ENCODE measurements around the gene SDK1.
A peak's percentile ranks its signal among the peaks of the same experiment; 100 is the strongest.
"Not testable (repeated sequence)": the region's sequence is repeated elsewhere in the genome, so short reads cannot be mapped to it uniquely, and the experiment has no call there.

SDK1 gene

GRCh38 chr7:4255336-4255735 lies 954.3 kb downstream of the SDK1 start:
- Histone ChIP-seq H3K27me3 (ENCODE audit: control insufficient read depth in 5 of 5, insufficient read depth in 4 of 5, low read length in 5 of 5) (peaks cover 0 to 2% (median 0%) of the 10 kb centered on the region in 5 donors), H3K4me1 (ENCODE audit: control insufficient read depth in 5 of 5, insufficient read depth in 5 of 5, low read length in 5 of 5) (peaks cover 0 to 5% (median 0%) of the 10 kb centered on the region in 5 donors), H3K4me3 (ENCODE audit: low read depth in 1 of 5, low read length in 5 of 5) (no peak overlapping the region), H3K36me3 (ENCODE audit: control insufficient read depth in 5 of 5, insufficient read depth in 5 of 5, low read length in 5 of 5) (no peaks in the 10 kb centered on the region), H3K9ac (ENCODE audit: low read length in 5 of 5) (no peak overlapping the region), H3K27ac (ENCODE audit: low read depth, low read length) (no peak overlapping the region), H3K9me3 (ENCODE audit: control insufficient read depth in 5 of 5, low read length in 5 of 5) (peaks cover 0 to 14% (median 11%) of the 10 kb centered on the region in 5 donors)

GRCh38 chr7:4256286-4256685 lies 955.2 kb downstream of the SDK1 start:
- Histone ChIP-seq H3K27me3 (ENCODE audit: control insufficient read depth in 5 of 5, insufficient read depth in 4 of 5, low read length in 5 of 5) (peaks cover 0 to 2% (median 0%) of the 10 kb centered on the region in 5 donors), H3K9ac (ENCODE audit: low read length in 5 of 5) (no peak overlapping the region), H3K4me1 (ENCODE audit: control insufficient read depth in 5 of 5, insufficient read depth in 5 of 5, low read length in 5 of 5) (peaks cover 0 to 5% (median 0%) of the 10 kb centered on the region in 5 donors), H3K9me3 (ENCODE audit: control insufficient read depth in 5 of 5, low read length in 5 of 5) (peaks cover 0 to 10% (median 7%) of the 10 kb centered on the region in 5 donors), H3K36me3 (ENCODE audit: control insufficient read depth in 5 of 5, insufficient read depth in 5 of 5, low read length in 5 of 5) (no peaks in the 10 kb centered on the region), H3K27ac (ENCODE audit: low read depth, low read length) (no peak overlapping the region), H3K4me3 (ENCODE audit: low read depth in 1 of 5, low read length in 5 of 5) (peak overlapping the region in 1 of 5 donors; percentile 13)

- H3K4me1 ChIP-seq (ENCODE audit: control insufficient read depth in 5 of 5, insufficient read depth in 5 of 5, low read length in 5 of 5): peaks cover 0 to 5% (median 0%) of the 10 kb centered on the region in 5 donors
- H3K36me3 ChIP-seq (ENCODE audit: control insufficient read depth in 5 of 5, insufficient read depth in 5 of 5, low read length in 5 of 5): no peaks in the 10 kb centered on the region
- H3K9ac ChIP-seq (ENCODE audit: low read length in 5 of 5): no peak overlapping the region
- H3K27ac ChIP-seq (ENCODE audit: low read depth, low read length): no peak overlapping the region
- H3K4me3 ChIP-seq (ENCODE audit: low read depth in 1 of 5, low read length in 5 of 5): no peak overlapping the region
- H3K27me3 ChIP-seq (ENCODE audit: control insufficient read depth in 5 of 5, insufficient read depth in 4 of 5, low read length in 5 of 5): peaks cover 0 to 2% (median 0%) of the 10 kb centered on the region in 5 donors
- H3K9me3 ChIP-seq (ENCODE audit: control insufficient read depth in 5 of 5, low read length in 5 of 5): peaks cover 0 to 9% (median 5%) of the 10 kb centered on the region in 5 donors
These were observed 956.4 kb downstream of the SDK1 start for GRCh38 chr7:4257146-4258111.

- not testable (repeated sequence) for H3K9ac ChIP-seq (ENCODE audit: low read length in 5 of 5); H3K9me3 ChIP-seq (ENCODE audit: control insufficient read depth in 5 of 5, low read length in 5 of 5); H3K4me1 ChIP-seq (ENCODE audit: control insufficient read depth in 5 of 5, insufficient read depth in 5 of 5, low read length in 5 of 5); H3K36me3 ChIP-seq (ENCODE audit: control insufficient read depth in 5 of 5, insufficient read depth in 5 of 5, low read length in 5 of 5); H3K4me3 ChIP-seq (ENCODE audit: low read depth in 1 of 5, low read length in 5 of 5); H3K27ac ChIP-seq (ENCODE audit: low read depth, low read length); H3K27me3 ChIP-seq (ENCODE audit: control insufficient read depth in 5 of 5, insufficient read depth in 4 of 5, low read length in 5 of 5)
These were observed 959.1 kb downstream of the SDK1 start for GRCh38 chr7:4260116-4260515.

GRCh38 chr7:4260867-4261600 lies 960.0 kb downstream of the SDK1 start:
- Histone ChIP-seq H3K36me3 (ENCODE audit: control insufficient read depth in 5 of 5, insufficient read depth in 5 of 5, low read length in 5 of 5) (no peaks in the 10 kb centered on the region), H3K9me3 (ENCODE audit: control insufficient read depth in 5 of 5, low read length in 5 of 5) (peaks cover 0 to 5% (median 2%) of the 10 kb centered on the region in 5 donors), H3K27me3 (ENCODE audit: control insufficient read depth in 5 of 5, insufficient read depth in 4 of 5, low read length in 5 of 5) (peaks cover 0 to 3% (median 0%) of the 10 kb centered on the region in 5 donors), H3K4me1 (ENCODE audit: control insufficient read depth in 5 of 5, insufficient read depth in 5 of 5, low read length in 5 of 5) (peaks cover 0 to 5% (median 0%) of the 10 kb centered on the region in 5 donors), H3K27ac (ENCODE audit: low read depth, low read length) (no peak overlapping the region), H3K4me3 (ENCODE audit: low read depth in 1 of 5, low read length in 5 of 5) (no peak overlapping the region), H3K9ac (ENCODE audit: low read length in 5 of 5) (no peak overlapping the region)

GRCh38 chr7:4261601-4261960 lies 960.5 kb downstream of the SDK1 start:
- no peaks in the 10 kb centered on the region for H3K36me3 ChIP-seq (ENCODE audit: control insufficient read depth in 5 of 5, insufficient read depth in 5 of 5, low read length in 5 of 5)
- peaks cover 0 to 3% (median 0%) of the 10 kb centered on the region in 5 donors for H3K27me3 ChIP-seq (ENCODE audit: control insufficient read depth in 5 of 5, insufficient read depth in 4 of 5, low read length in 5 of 5)
- no peak overlapping the region for H3K27ac ChIP-seq (ENCODE audit: low read depth, low read length)
- no peak overlapping the region for H3K4me3 ChIP-seq (ENCODE audit: low read depth in 1 of 5, low read length in 5 of 5)
- peaks cover 0 to 5% (median 0%) of the 10 kb centered on the region in 5 donors for H3K4me1 ChIP-seq (ENCODE audit: control insufficient read depth in 5 of 5, insufficient read depth in 5 of 5, low read length in 5 of 5)
- H3K9ac ChIP-seq (ENCODE audit: low read length in 5 of 5): no peak overlapping the region
- H3K9me3 ChIP-seq (ENCODE audit: control insufficient read depth in 5 of 5, low read length in 5 of 5): peaks cover 0 to 5% (median 2%) of the 10 kb centered on the region in 5 donors

- not testable (repeated sequence) for H3K36me3 ChIP-seq (ENCODE audit: control insufficient read depth in 5 of 5, insufficient read depth in 5 of 5, low read length in 5 of 5); H3K9ac ChIP-seq (ENCODE audit: low read length in 5 of 5); H3K4me1 ChIP-seq (ENCODE audit: control insufficient read depth in 5 of 5, insufficient read depth in 5 of 5, low read length in 5 of 5); H3K4me3 ChIP-seq (ENCODE audit: low read depth in 1 of 5, low read length in 5 of 5); H3K27ac ChIP-seq (ENCODE audit: low read depth, low read length); H3K9me3 ChIP-seq (ENCODE audit: control insufficient read depth in 5 of 5, low read length in 5 of 5); H3K27me3 ChIP-seq (ENCODE audit: control insufficient read depth in 5 of 5, insufficient read depth in 4 of 5, low read length in 5 of 5)
These were observed 963.2 kb downstream of the SDK1 start for GRCh38 chr7:4264206-4264605.

GRCh38 chr7:4265066-4265465 lies 964.0 kb downstream of the SDK1 start:
- Histone ChIP-seq H3K9me3 (ENCODE audit: control insufficient read depth in 5 of 5, low read length in 5 of 5) (peaks cover 0 to 2% (median 0%) of the 10 kb centered on the region in 5 donors), H3K4me3 (ENCODE audit: low read depth in 1 of 5, low read length in 5 of 5) (no peak overlapping the region), H3K27ac (ENCODE audit: low read depth, low read length) (no peak overlapping the region), H3K27me3 (ENCODE audit: control insufficient read depth in 5 of 5, insufficient read depth in 4 of 5, low read length in 5 of 5) (peaks cover 0 to 3% (median 0%) of the 10 kb centered on the region in 5 donors), H3K4me1 (ENCODE audit: control insufficient read depth in 5 of 5, insufficient read depth in 5 of 5, low read length in 5 of 5) (peaks cover 0 to 5% (median 0%) of the 10 kb centered on the region in 5 donors), H3K36me3 (ENCODE audit: control insufficient read depth in 5 of 5, insufficient read depth in 5 of 5, low read length in 5 of 5) (peaks cover 0 to 3% (median 0%) of the 10 kb centered on the region in 5 donors), H3K9ac (ENCODE audit: low read length in 5 of 5) (no peak overlapping the region)

GRCh38 chr7:4265676-4266075 lies 964.6 kb downstream of the SDK1 start:
- Histone ChIP-seq H3K9me3 (ENCODE audit: control insufficient read depth in 5 of 5, low read length in 5 of 5) (peaks cover 0 to 2% (median 0%) of the 10 kb centered on the region in 5 donors), H3K36me3 (ENCODE audit: control insufficient read depth in 5 of 5, insufficient read depth in 5 of 5, low read length in 5 of 5) (peaks cover 0 to 3% (median 0%) of the 10 kb centered on the region in 5 donors), H3K4me1 (ENCODE audit: control insufficient read depth in 5 of 5, insufficient read depth in 5 of 5, low read length in 5 of 5) (peaks cover 0 to 5% (median 0%) of the 10 kb centered on the region in 5 donors), H3K27me3 (ENCODE audit: control insufficient read depth in 5 of 5, insufficient read depth in 4 of 5, low read length in 5 of 5) (peaks cover 0 to 3% (median 0%) of the 10 kb centered on the region in 5 donors), H3K4me3 (ENCODE audit: low read depth in 1 of 5, low read length in 5 of 5) (no peak overlapping the region), H3K27ac (ENCODE audit: low read depth, low read length) (no peak overlapping the region), H3K9ac (ENCODE audit: low read length in 5 of 5) (no peak overlapping the region)

Measured in subcutaneous abdominal adipose tissue (tissue), 5 donors.